Endothelial cell of umbilical vein (primary cell): ENCODE measurements around the gene ZER1. TPM values are rescaled to one million over a fixed set of nuclear protein-coding genes. Genes with fewer than 3 reads are reported as not detected.
A peak's percentile ranks its signal among the peaks of the same experiment; 100 is the strongest.

Experiments
- BruUV-seq: library from RNA; stranded (reverse); fragments of 400-500 nt; replicated peaks from 2 replicates; lab custom pipeline; 2021; lab: Mats Ljungman, UMichigan
- CTCF ChIA-PET: fragments of 300-600, 350-600 bp; sonication (Branson Sonifier 250); formaldehyde crosslinking; loops from one replicate; lab custom pipeline; 2021; ENCODE audit warnings: antibody characterized with exemption, inconsistent platforms; lab: Charles Lee
- POLR2A ChIA-PET: fragments of 300-600, 350-600 bp; sonication (Branson Sonifier 250); formaldehyde crosslinking; loops from one replicate; lab custom pipeline; 2021; ENCODE audit warnings: antibody characterized with exemption, inconsistent platforms; lab: Charles Lee
- DNase-seq: peaks from one replicate; pipeline ENCODE4 v3.0.0-alpha.2; 2011; ENCODE audit warnings: low read depth, low spot score
- FAIRE-seq: peaks from 2 replicates; lab custom pipeline; 2011; peaks lifted over from hg19 to GRCh38; lab: Jason Lieb, UNC
- H2AFZ ChIP-seq: 2 replicates; pipeline ENCODE4 v1.6.0; 2012; ENCODE audit warnings: low read depth, low read length, control low read depth, inconsistent platforms
- H3K27ac ChIP-seq: 2 replicates; pipeline ENCODE4 v1.5.1; 2011; ENCODE audit warnings: low read depth, mild to moderate bottlenecking, control low read depth, low read length, moderate library complexity; ENCODE audit not compliant: insufficient read depth
- H3K27me3 ChIP-seq, 2 experiments: 2 replicates each; pipeline versions ENCODE4 v1.6.0 to v1.6.1; 2011; ENCODE audit warnings: low read length in 2 of 2, mixed read lengths in 1 of 2; ENCODE audit not compliant: control insufficient read depth in 2 of 2, insufficient read depth in 2 of 2
- H3K36me3 ChIP-seq, 2 experiments: 2 replicates in 1 of 2; 3 replicates in 1 of 2; pipeline ENCODE4 v1.5.1; 2011; ENCODE audit warnings: low read length in 2 of 2, mild to moderate bottlenecking in 1 of 2, moderate library complexity in 1 of 2; ENCODE audit not compliant: control insufficient read depth in 2 of 2, insufficient read depth in 2 of 2; ENCODE audit errors: extremely low read depth in 1 of 2
- H3K4me1 ChIP-seq: 3 replicates; pipeline ENCODE4 v1.5.1; 2011; ENCODE audit warnings: mild to moderate bottlenecking, low read length; ENCODE audit not compliant: control insufficient read depth, insufficient read depth; ENCODE audit errors: extremely low read depth
- H3K4me2 ChIP-seq: 2 replicates; pipeline ENCODE4 v1.6.1; 2011; ENCODE audit warnings: low read length, control low read depth, mixed read lengths; ENCODE audit not compliant: insufficient read depth
- H3K4me3 ChIP-seq, 3 experiments: fragments of 200-600 bp in 1 of 3; sonication (generic), shearing (Covaris generic) in 1 of 3; replicated peaks in 1 of 3; 2 replicates each; pipeline ENCODE4 v1.5.1; 2011 to 2016; ENCODE audit warnings: control low read depth in 3 of 3, low read length in 3 of 3, mild to moderate bottlenecking in 2 of 3, inconsistent platforms in 1 of 3, low read depth in 1 of 3, moderate library complexity in 1 of 3; ENCODE audit not compliant: insufficient read depth in 1 of 3
- H3K79me2 ChIP-seq: 2 replicates; pipeline ENCODE4 v1.6.0; 2012; ENCODE audit warnings: low read length, inconsistent platforms; ENCODE audit not compliant: control insufficient read depth, insufficient read depth
- H3K9ac ChIP-seq: replicated peaks from 2 replicates; pipeline ENCODE3; 2011; ENCODE audit warnings: low read length, control low read depth; ENCODE audit not compliant: insufficient read depth; ENCODE audit errors: extremely low read depth
- H3K9me1 ChIP-seq: replicated peaks from 3 replicates; pipeline ENCODE4 v1.6.0; 2011; ENCODE audit warnings: mild to moderate bottlenecking, low read length; ENCODE audit not compliant: control insufficient read depth, insufficient read depth; ENCODE audit errors: extremely low read depth
- H3K9me3 ChIP-seq: replicated peaks from 2 replicates; pipeline ENCODE4 v1.5.1; 2012; ENCODE audit warnings: low read length, inconsistent platforms; ENCODE audit not compliant: control insufficient read depth, insufficient read depth
- H4K20me1 ChIP-seq: replicated peaks from 2 replicates; pipeline ENCODE3; 2011; ENCODE audit warnings: mild to moderate bottlenecking, low read length; ENCODE audit not compliant: control insufficient read depth, insufficient read depth; ENCODE audit errors: extremely low read depth
- EZH2 ChIP-seq: IDR thresholded peaks from 2 replicates; pipeline ENCODE4 v1.6.1; 2012; ENCODE audit warnings: borderline replicate concordance, low read depth, mild to moderate bottlenecking, moderate library complexity, low read length, inconsistent platforms; ENCODE audit not compliant: severe bottlenecking
- FOS ChIP-seq: IDR thresholded peaks from 2 replicates; pipeline ENCODE4 v1.6.1; 2011; ENCODE audit warnings: mild to moderate bottlenecking, low read length, moderate library complexity, borderline replicate concordance; ENCODE audit not compliant: insufficient read depth
- GATA2 ChIP-seq: IDR thresholded peaks from 2 replicates; pipeline ENCODE4 v1.7.0; 2011; ENCODE audit warnings: low read depth, mild to moderate bottlenecking, moderate library complexity, mixed read lengths, low read length; ENCODE audit not compliant: insufficient read length, insufficient read depth
- JUN ChIP-seq: IDR thresholded peaks from 2 replicates; pipeline ENCODE4 v1.6.1; 2011; ENCODE audit warnings: borderline replicate concordance, low read depth; ENCODE audit not compliant: insufficient read length, insufficient read depth
- MAX ChIP-seq: IDR thresholded peaks from 2 replicates; pipeline ENCODE4 v1.6.1; 2011; ENCODE audit not compliant: insufficient read depth, insufficient read length
- MYC ChIP-seq: IDR thresholded peaks from one replicate; pipeline ENCODE4 v1.6.1; 2011; ENCODE audit warnings: mild to moderate bottlenecking, low read depth, low read length
- POLR2A ChIP-seq: IDR thresholded peaks from 2 replicates; pipeline ENCODE4 v1.6.1; 2012; ENCODE audit warnings: low read depth, mild to moderate bottlenecking, control low read depth, low read length
- POLR2AphosphoS5 ChIP-seq: IDR thresholded peaks from 2 replicates; pipeline ENCODE4 v1.6.1; 2012; ENCODE audit warnings: low read depth, mild to moderate bottlenecking, control low read depth, low read length, moderate library complexity; ENCODE audit not compliant: insufficient read depth
- dilution Hi-C: fragments of 300-500 bp; cut with MboI; formaldehyde crosslinking; loops from one replicate; pipeline ENCODE4 v1.15.0; 2019; ENCODE audit warnings: low sequenced_read_pairs; ENCODE audit not compliant: extremely low pct_ligation_motif_present
- intact Hi-C: fragments of 100-400 bp; cut with micrococcal nuclease; formaldehyde crosslinking; loops from one replicate; pipeline ENCODE4 v1.10.0; 2022
- polyA plus RNA-seq, 4 experiments: library from polyadenylated mRNA; depleted of rRNA in 3 of 4; stranded (reverse) in 3 of 4; unstranded in 1 of 4; fragments of >200 nt; gene quantifications; 2 replicates each; pipeline versions ENCODE4 v1.2.1 to v1.2.3, GENCODE V29; 2011 to 2012; ENCODE audit warnings: missing spikeins in 1 of 4
- total RNA-seq: library from RNA; stranded (reverse); gene quantifications from 2 replicates; pipeline ENCODE4 v1.2.3, GENCODE V29; 2021
- TF ChIP-seq, protein P1 (sequence below), 2 donors: IDR thresholded peaks; 1 replicate in 1 of 2; 2 replicates in 1 of 2; pipeline ENCODE4 v1.5.1; 2011; ENCODE audit warnings: low read length in 2 of 2, mild to moderate bottlenecking in 2 of 2, moderate library complexity in 2 of 2, control low read depth in 1 of 2, inconsistent platforms in 1 of 2, low read depth in 1 of 2; ENCODE audit not compliant: insufficient read depth in 1 of 2; ENCODE audit errors: extremely low read depth in 1 of 2

ZER1 gene
- total and polyA plus RNA-seq, 2 donors (not counting 3 experiments of a cell fraction or from before 2014, with no cell fraction given), result 23.0 to 29.9 TPM

DNA sequence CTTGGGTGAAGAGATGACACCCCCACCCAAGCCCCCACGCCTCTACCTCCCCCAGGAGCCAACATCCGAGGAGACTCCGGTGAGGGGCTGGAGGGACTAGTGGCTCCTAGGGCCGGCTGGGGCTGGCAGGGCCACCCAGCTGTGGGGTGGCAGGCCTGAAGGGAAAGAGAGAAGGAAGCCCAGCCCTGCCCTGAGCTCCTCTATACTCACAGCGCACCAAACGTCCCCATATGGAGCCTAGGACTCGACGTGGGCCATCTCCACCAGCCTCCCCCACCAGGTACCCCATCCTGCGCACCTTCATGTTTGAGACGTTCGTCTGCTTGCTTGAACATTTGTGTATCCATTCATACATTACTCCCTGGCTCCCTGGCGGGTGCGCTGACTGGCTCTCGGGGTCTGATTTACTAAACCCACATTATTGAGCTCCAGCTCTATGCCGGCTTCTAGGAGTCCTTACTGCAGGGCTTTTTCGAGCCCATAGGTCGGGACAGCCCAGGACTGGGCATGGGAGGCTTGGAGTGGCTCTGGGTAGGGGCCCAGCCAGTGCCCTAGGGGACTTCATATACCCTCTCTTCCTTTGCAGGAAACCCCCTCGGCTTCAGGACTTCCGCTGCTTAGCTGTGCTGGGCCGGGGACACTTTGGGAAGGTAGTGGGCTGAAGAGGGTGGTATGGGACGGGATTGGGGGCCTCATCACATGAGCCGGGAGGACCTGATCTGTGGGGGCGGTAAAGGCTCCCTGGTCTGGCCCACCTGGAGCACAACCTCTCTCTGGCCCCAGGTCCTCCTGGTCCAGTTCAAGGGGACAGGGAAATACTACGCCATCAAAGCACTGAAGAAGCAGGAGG is 56.9 kb downstream of the ZER1 start:
- no peak for DNase-seq
- peaks cover 0 to 11% of the 10 kb centered on the region in 2 experiments for H3K36me3 ChIP-seq
- intact Hi-C loops (no loop called here), dilution Hi-C loops (no loop called here)
- no peaks in the 10 kb centered on the region for H3K9me3 ChIP-seq
- ChIA-PET CTCF (interaction anchor here (1.0 kb wide), 1 partner anchor 13 kb away, joined by 3 read pairs; the partner anchor contains the start of gene PKN3), POLR2A (no interaction called here)
- no peaks in the 10 kb centered on the region for H3K4me1 ChIP-seq
- H3K9me1 ChIP-seq, result no peaks in the 10 kb centered on the region
- TF ChIP-seq POLR2AphosphoS5 (no peak), GATA2 (no peak), EZH2 (no peak), FOS (no peak)
- no peak overlapping the region for H3K27ac ChIP-seq
- no peaks in the 10 kb centered on the region for H4K20me1 ChIP-seq
- no peaks in the 10 kb centered on the region for H3K27me3 ChIP-seq
- H3K9ac ChIP-seq, result no peak overlapping the region
- no peak overlapping the region for H3K4me3 ChIP-seq
- no TSS peak for BruUV-seq
- no peak for FAIRE-seq
- no peaks in the 10 kb centered on the region for H3K79me2 ChIP-seq
- H2AFZ ChIP-seq, result no peak overlapping the region
- no peak overlapping the region for H3K4me2 ChIP-seq

DNA sequence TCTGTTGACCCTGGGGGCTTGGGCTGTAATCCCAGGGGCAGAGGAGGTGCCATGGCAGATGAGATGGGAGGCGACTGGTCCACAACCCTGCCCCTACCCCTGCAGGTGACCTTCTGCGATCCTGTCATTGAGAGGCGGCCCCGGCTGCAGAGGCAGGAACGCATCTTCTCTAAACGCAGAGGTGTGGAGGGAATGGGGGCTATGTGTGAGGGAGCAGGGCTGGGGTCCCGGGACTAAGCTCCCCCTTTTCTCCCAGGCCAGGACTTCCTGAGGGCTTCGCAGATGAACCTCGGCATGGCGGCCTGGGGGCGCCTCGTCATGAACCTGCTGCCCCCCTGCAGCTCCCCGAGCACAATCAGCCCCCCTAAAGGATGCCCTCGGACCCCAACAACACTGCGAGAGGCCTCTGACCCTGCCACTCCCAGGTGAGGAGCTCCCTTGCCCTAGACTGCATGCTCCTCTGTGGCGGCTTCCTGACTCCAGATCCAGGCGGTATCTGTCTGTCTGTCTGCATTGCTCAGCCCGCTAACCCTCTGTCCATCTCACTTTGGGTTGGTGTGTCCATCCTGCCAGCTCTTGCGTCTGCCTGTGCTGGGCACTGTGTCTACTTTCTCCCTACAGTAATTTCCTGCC is 57.7 kb downstream of the ZER1 start:
- H3K4me3 ChIP-seq, result no peak overlapping the region
- H3K36me3 ChIP-seq, result peaks cover 0 to 11% of the 10 kb centered on the region in 2 experiments
- ChIA-PET CTCF (no interaction called here), POLR2A (no interaction called here)
- H3K9me1 ChIP-seq, result no peaks in the 10 kb centered on the region
- TSS peak; percentile 21 for BruUV-seq
- no peaks in the 10 kb centered on the region for H3K27me3 ChIP-seq
- H3K9me3 ChIP-seq, result no peaks in the 10 kb centered on the region
- intact Hi-C loops, result no loop called here
- H3K4me2 ChIP-seq, result no peak overlapping the region
- no peaks in the 10 kb centered on the region for H4K20me1 ChIP-seq
- FAIRE-seq, result no peak
- H3K9ac ChIP-seq, result no peak overlapping the region
- no peak for DNase-seq
- no peak overlapping the region for H3K27ac ChIP-seq
- H3K4me1 ChIP-seq, result no peaks in the 10 kb centered on the region
- no peak overlapping the region for H2AFZ ChIP-seq
- H3K79me2 ChIP-seq, result no peaks in the 10 kb centered on the region
- TF ChIP-seq MAX (no peak), POLR2A (no peak), EZH2 (no peak), GATA2 (no peak), FOS (no peak), POLR2AphosphoS5 (no peak), MYC (no peak), JUN (no peak)
- TF ChIP-seq, protein P1, sequence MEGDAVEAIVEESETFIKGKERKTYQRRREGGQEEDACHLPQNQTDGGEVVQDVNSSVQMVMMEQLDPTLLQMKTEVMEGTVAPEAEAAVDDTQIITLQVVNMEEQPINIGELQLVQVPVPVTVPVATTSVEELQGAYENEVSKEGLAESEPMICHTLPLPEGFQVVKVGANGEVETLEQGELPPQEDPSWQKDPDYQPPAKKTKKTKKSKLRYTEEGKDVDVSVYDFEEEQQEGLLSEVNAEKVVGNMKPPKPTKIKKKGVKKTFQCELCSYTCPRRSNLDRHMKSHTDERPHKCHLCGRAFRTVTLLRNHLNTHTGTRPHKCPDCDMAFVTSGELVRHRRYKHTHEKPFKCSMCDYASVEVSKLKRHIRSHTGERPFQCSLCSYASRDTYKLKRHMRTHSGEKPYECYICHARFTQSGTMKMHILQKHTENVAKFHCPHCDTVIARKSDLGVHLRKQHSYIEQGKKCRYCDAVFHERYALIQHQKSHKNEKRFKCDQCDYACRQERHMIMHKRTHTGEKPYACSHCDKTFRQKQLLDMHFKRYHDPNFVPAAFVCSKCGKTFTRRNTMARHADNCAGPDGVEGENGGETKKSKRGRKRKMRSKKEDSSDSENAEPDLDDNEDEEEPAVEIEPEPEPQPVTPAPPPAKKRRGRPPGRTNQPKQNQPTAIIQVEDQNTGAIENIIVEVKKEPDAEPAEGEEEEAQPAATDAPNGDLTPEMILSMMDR (IDR thresholded peaks at IDR 0.05; ENCODE audit: extremely low read depth in 1 of 2, insufficient read depth in 1 of 2, low read depth in 1 of 2, low read length in 2 of 2), result no peak
- dilution Hi-C loops, result no loop called here
